ENCODE data around the gene MGMT.

Gene MGMT

GRCh38 chr10:129629911-129630310, 162.9 kb downstream of the MGMT start:
- no peak for DNase-seq

DNA sequence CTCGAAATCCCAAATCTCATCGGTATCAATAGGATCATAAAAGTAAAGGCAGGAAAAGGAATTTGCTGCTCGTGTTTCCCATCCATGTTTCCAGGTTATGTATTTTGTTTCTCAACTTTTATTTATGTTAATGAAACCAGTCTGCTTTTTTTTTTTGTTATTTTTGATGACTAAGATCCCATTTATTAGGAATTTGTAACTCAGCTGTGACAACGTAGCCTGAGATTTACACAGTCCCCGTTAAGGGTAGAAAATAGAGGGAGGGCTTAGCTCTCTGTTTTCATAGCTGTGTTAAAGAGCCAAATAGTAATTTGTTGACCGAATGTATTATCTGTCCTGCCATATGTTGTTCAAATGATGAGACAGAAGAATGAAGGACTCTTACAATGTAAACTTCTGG, 164.0 kb downstream of the MGMT start:
- no peak for DNase-seq

GRCh38 chr10:129631870-129632623, 165.0 kb downstream of the MGMT start:
- DNase-seq = no peak

GRCh38 chr10:129637010-129637409, 170.0 kb downstream of the MGMT start:
- no peak for DNase-seq

- DNase-seq = no peak
Observed at GRCh38 chr10:129637846-129638245, 170.8 kb downstream of the MGMT start.

DNA sequence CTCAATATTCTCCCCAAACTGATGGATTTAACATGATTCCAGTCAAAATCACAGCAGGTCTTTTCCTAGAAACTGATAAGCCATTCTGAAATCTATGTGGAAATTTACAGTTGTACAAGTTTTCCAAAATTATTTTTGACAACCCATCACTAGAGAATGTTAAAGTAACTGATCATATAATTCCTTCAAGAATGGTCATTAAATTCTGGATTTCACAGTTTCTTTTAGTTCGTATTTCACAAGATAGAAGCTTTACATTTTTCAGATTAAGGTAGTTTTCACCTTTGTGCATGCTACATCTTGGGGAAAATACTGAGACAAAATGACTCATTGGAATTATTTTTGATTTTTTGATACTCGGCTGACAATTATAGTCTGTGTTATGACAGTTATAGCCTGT, 174.3 kb downstream of the MGMT start:
- no peak for DNase-seq

DNA sequence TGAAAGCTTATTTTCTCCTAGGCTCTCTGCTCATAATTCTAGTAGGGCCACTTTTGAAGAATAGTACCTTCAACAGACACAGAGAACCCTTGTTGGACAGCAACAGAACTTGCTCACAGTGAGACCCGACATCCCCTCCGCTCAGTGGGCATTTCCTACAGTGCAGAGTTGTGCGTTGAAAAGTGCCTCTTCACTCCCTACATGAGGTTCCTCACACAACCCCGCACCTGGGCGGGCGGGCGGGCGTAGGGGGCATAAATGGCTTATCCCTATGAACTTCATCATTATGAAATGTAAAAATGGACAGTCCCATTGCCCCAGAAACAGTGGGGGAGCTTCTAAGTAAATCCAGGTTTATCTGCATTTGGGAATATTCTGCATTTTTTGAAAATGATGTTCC, 174.9 kb downstream of the MGMT start:
- DNase-seq = no peak

GRCh38 chr10:129642427-129642826, 175.4 kb downstream of the MGMT start:
- DNase-seq = no peak

DNA sequence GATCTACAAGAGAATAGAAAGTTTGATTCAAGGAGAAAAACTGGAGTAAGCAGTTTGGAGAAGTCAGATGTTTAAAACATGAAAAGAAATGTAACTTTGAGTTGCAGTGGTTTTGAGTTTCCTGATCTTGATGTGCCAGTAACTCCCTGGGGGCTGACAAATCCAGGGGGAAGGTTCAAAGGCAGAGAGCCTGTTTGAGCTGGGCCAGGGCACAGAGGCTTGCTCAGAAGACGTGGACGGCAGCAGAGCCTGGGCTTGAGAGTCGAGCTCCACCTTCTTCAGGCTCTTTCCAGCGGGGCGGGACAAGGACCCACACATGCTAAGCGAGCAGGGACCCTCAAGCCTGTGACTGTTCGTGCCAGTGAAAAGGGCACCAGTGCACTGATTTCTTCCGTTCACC, 176.2 kb downstream of the MGMT start:
- DNase-seq = no peak

DNA sequence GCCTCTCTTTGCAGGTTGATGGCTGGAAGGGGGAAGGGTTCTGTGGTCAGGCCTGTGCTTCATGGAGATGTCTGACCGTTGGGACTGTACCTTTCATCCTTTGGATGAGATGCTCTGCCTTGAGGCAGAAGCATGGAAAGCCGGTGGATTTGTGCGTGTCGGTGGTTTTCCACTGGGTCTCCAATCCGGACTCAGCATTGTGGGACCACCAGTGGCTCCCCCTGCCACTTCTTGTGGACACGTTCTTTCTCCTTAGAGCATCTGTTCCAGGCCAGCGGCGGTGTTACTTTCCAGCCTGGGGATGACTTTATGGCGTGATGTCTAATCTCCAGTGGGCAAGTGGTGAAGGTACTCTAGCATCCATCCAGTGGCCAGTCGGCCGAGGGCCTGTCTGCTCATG, 178.4 kb downstream of the MGMT start:
- no peak for DNase-seq

DNA sequence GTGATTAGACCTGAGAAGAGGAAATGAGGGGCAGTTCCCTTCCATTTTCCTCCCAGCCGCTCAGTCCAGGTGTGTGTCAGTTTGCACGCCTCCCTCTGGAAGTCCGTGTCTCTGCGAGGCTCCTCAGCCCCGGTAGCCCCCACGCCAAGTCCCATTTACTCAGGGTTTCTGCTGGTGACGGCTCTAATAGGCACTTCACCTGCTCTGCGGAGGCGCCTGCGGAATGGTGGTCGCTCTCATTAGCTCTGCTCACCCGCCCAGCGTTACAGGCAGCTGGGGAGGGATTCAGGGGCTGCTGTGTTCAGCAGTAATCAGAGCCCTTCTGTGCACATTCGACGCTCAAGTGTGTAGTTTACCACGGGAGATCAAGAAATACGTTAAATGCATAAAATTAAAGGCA, 179.9 kb downstream of the MGMT start:
- no peak for DNase-seq

DNA sequence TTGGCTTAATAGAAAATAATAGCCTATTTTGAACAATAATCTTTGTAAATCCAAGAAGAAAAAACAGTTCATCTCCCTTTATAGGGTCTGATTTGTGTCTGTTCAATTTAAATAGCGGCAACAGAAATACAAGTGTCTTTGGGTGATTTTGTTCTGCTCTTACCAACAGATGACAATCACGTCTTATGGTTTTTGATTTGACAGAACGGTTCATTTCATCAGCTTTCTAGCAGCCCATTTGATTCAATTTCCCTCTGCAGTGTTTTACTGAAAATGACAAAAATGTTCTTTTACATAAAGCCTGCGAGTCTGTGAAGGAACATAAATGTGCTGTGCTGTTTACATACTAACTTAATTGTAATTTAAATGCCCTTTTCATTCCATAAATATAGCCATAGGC, 180.5 kb downstream of the MGMT start:
- no peak for DNase-seq

- DNase-seq = no peak
Observed at GRCh38 chr10:129648856-129649255, 181.8 kb downstream of the MGMT start.

- DNase-seq = no peak
Observed at GRCh38 chr10:129652021-129652420, 185.0 kb downstream of the MGMT start.

DNA sequence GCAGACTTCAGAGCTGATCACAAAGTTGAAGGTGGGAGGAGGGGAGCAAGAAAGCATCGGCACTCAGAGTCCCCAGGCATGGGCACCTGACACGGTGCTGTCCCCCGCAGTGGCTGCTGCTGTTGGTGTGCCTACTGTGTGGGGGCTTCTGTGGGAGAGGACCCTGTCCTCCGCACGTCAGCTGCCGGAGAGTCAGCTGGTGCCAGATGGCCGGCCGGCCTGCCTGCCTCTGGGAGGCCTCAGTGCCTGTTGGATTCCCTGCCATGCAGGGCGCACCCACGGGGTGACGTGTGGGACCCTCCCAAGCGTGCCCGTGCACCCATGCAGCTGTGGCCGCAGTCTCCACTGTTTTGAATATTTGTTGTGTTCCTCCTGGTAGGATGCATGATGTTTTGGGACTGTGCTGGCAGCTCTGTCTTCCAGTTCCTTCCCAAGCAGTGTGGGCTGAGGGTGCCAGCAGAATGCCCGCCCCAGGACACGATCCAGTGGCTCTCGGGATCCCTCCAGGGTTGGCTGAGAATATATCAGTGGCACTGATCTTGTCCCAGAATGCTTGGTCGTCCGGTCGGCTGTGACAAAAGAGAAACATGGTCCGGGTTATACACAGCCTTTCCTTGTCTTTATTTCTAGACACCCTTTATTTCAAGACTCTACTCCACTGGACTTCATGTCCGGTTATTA, 185.6 kb downstream of the MGMT start:
- DNase-seq = no peak

GRCh38 chr10:129653428-129653827, 186.4 kb downstream of the MGMT start:
- no peak for DNase-seq

- no peak for DNase-seq
Observed at GRCh38 chr10:129653861-129654260, 186.8 kb downstream of the MGMT start.

- no peak for DNase-seq
Observed at GRCh38 chr10:129654461-129654860, 187.4 kb downstream of the MGMT start.

DNA sequence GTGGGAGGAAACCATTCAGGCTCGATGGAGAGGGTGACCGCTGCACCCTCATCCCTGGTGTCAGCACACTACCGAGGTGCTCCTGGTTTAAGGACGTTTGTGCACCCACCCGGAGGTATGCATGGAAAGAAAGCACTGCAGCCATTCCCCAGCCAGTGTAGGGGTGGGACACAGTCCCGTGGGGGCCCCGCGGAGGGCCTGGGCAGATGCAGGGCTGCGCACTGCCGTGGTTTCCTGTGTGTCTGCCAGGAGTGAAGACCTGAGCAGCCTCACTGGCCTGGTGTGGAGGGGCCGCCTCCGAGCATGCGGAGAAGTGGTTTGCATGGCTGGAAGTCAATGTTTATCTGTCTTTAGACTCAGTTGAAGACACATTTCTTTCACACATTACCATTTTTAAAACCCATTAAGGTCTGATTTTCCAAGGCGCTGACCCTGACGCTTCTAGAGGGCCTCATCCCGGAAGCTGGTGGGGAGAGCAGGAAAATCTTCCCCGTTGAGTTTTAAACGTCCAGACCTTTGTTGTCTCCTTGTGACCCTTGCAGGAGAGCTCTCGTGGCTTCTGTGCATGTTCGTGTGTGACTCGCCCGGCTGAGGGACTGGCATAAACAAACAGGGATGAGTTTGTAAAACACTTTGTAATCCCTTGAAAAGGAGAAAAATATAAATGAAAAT, 188.1 kb downstream of the MGMT start:
- DNase-seq = no peak

DNA sequence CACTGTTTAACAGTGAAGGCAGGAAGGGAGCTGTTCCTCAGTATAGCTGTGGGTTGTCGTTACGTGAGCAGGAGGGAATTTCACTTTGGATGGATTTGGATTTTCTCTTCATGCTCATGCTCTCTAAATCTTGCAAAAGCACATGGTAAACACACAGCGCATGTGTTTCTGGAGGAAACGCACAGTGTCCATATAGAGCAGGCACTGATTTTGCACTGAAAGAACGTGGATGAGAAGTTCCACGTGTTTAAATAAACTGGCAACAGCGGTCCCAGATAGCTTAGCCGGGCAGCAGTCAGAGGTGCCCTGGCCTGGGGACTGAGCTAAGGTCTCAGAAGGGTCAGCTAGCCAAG, 188.6 kb downstream of the MGMT start:
- no peak for DNase-seq

GRCh38 chr10:129656642-129657041, 189.6 kb downstream of the MGMT start:
- no peak for DNase-seq

DNA sequence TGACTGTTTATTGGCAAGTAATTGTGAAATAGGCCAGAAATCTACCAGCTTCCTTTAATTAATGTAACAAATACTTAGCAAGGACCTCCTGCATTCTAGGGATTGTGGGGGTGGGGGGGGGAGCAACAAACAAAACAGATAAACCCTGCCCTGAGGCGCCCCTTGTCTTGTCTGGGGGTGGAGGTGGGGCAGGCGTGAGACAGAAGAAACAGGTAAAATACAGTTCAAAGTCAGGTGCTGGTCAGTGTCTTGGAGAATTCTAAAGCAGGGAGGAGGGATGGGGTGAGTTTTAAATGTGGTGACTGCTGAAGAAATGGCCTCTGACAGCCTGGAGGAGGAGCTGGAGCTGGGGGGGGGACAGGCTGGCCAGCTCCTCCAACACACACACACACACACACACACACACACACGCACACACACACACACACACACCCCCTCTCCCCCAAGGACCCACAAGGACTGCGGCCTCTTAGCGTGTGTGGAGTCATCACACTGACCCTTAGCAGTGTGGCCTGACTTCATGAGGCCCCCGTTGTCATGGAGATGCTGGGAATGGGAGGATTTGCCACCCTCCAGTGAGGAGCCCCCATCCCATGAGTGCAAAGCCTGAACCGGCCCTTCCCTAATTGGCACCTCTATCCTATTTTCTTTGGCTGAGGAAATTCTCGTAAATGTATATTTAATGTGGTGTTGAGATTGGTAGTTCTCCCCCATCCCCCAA, 190.4 kb downstream of the MGMT start:
- no peak for DNase-seq

GRCh38 chr10:129658376-129659072, 191.5 kb downstream of the MGMT start:
- DNase-seq = no peak
